HG03135 (cell line): Measurements from ENCODE around the gene CCL27.

ENCODE experiments used
- ATAC-seq: cut with Tn5 transposase; IDR thresholded peaks from one replicate; pipeline ENCODE4 v1.9.1; 2021; ENCODE audit warnings: mild to moderate bottlenecking, moderate library complexity; ENCODE audit not compliant: unreplicated experiment

CCL27 gene, protein sequence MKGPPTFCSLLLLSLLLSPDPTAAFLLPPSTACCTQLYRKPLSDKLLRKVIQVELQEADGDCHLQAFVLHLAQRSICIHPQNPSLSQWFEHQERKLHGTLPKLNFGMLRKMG

DNA sequence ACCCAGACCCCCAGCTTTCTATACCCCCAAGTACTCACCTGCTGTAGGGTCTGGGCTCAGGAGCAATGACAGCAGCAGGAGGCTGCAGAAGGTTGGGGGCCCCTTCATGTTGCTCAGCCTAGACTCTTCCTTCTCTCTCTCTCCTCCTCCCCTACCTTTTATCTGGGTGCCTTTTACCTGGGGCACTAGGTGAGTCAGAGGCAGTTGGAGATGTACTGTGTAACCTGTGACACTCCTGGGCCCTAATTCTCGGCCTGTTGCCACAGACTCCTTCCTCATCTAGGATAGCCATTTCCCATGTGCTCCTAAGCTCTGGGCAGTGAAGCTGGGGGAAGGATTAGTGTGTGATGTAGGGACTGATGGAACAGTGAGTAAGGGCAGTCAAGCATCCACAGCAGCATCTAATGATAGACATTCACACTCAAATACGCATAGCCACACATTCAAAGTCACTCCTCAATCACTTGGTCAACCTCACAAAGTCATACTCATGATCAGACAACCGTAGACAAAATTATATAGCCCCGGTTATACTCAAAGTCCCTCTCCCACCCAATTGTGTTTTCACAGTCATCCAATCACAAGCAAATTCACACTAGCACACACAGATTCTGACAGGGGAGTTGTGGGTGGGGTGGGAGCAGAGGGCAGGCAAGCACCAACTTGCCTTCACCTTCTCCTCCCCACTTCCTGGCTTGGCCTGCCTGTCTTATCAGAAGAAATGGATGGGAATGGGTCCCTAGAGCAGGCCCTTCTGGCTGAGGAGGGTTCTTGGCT lies at the start of gene CCL27:
Gene CCL27 (minus strand): TSS at position 132 of the 777 bp plus-strand sequence. CDS start 24 bp downstream, at position 108.
- ATAC-seq: no peak

GRCh38 chr9:34712140-34712539 lies 49.7 kb upstream of the CCL27 start:
- no peak for ATAC-seq

DNA sequence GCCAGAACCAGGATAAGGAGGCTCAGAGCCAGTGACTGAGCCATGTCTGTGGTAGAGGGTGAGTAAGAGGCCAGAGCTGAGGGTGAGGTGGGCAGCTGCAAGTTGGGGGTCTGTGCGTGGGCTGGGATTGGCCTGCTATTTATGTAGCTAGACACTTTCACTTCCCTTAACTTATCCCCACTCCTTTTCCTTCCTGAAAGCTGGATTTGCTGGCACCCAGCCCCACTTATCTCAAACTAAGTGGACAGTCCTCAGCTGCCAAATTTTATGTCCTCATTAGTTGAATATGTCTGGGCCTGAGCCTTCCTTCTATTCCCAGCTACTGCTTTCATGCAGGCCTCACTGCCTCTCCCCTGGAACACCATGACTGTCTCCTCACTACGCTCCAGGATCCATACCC lies 47.6 kb upstream of the CCL27 start, which contains the start of gene CCL21:
Gene CCL21 (minus strand): TSS at position 114 of the 400 bp plus-strand sequence. CDS start 70 bp downstream, at position 44.
- no peak for ATAC-seq

DNA sequence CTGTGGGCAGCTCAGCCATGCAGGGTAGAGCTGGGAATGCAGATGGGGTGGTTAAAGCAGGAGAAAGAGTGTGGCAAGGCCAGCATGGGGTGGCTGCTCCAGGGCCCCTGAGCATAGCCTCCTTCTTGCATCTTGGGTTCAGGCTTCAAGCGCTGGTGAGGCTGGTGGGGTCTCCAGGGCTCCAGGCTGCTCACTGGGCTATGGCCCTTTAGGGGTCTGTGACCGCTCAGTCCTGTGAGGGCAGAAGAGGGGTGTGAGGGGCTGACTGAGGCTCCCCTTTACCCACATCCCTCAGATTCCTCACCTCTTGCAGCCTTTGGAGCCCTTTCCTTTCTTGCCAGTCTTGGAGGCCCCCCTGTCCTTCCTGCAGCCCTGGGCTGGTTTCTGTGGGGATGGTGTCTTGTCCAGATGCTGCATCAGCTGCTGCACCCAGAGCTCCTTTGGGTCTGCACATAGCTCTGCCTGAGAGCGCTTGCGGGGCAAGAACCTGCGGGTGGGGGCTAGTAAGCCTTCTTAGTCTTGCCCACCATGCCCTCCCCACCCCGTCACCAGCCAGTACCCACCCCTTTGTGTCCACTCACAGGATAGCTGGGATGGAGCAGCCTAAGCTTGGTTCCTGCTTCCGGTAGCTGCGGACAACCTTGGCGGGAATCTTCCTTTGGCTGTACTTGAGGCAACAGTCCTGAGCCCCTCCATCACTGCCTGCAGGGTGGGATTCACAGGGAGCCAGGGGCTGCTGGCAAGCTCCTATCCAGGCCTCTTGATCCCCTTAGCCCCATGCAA lies 46.9 kb upstream of the CCL27 start:
- ATAC-seq: no peak

GRCh38 chr9:34707130-34707529 lies 44.7 kb upstream of the CCL27 start:
- no peak for ATAC-seq

DNA sequence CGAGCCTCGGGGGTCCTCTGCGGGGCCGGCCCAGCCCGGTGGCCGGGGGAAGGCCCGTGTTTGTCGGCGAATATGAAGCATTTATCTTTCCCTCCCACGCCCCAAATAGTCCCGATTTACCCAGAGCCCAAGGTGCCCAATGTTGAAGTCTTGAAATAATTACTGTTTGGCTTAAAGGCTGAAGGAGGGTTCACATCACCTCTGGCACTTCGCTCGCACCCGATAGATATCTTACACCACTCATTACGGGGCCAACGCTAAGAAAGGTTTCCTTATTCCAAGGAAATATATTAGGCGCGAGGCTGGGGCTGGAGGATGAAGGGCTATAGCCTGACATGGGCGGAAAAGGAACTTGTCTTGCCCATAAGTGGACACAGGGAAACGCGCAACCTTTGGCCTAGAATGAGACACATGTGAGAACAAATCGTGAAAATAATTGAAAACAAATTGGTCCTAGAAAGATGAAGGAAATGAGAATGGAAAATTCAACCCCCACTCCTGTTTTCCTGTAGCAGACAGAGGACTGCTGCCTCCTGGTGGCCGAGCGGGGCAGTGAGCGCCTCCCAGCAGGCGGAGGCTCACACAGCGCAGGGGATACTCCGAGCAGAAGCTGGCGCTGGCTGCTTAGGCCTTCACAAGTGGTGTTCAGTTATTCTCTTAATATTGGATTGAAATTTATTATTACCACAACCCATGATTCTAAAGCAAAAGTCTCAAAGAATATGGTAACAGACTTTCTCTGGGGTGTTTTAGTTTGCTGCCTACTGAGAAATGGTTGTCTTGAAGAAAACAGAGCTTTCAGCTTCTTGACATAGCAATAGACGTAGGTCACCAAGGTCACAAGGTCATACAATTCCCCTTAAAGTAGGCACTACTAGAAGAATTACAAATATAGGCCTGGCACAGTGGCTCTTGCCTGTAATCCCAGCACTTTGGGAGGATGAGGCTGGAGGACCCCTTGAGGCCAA lies 39.6 kb upstream of the CCL27 start:
- ATAC-seq: no peak

DNA sequence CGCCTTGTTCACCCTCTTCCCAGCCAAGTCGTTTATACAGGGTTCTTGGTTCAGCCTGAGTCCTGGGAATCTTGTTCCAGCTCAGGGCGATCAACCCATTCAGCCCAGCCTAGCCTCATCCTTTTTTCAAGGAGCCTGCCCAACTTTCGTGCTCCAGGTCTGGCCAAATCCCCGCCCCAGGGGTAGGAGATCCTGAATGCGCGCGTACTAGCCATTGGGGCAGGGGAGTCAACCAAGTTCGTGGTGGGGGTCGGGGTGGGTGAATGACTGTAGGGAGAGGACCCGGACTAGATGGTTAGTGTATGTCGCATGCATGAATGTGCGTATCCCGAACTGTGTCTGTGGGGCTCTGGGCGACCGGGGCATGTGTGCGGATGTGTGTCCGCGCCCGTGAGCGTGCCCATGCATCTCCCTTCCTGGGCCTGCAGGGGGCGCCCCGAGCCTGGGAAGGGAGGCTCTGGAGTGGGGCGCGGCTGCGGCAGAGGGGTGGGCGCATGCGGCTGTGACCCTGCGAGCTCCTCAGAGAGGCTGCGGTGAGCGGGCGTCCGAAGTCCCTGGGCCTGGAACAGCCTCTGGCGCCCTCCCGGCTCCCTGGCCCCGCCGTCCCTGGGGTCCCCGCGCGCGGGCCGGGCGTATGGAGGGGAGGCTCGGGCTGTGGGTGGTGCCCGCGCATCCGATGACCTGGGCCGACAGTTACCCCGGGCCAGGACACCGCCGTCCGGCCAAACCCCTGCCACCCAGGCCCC lies 38.7 kb upstream of the CCL27 start:
- ATAC-seq: no peak

GRCh38 chr9:34694811-34695210 lies 32.4 kb upstream of the CCL27 start:
- no peak for ATAC-seq

- ATAC-seq: no peak
Observed at GRCh38 chr9:34693560-34693959, 31.1 kb upstream of the CCL27 start.

GRCh38 chr9:34691936-34692315 lies 29.5 kb upstream of the CCL27 start:
- no peak for ATAC-seq

GRCh38 chr9:34690983-34691935 lies 28.8 kb upstream of the CCL27 start, which contains the start of gene CCL19:
TSS of gene CCL19 (minus strand) at chr9:34691276. CDS start at chr9:34691139, 137 bp downstream.
- no peak for ATAC-seq

GRCh38 chr9:34689512-34689911 lies 27.1 kb upstream of the CCL27 start:
- ATAC-seq: no peak

DNA sequence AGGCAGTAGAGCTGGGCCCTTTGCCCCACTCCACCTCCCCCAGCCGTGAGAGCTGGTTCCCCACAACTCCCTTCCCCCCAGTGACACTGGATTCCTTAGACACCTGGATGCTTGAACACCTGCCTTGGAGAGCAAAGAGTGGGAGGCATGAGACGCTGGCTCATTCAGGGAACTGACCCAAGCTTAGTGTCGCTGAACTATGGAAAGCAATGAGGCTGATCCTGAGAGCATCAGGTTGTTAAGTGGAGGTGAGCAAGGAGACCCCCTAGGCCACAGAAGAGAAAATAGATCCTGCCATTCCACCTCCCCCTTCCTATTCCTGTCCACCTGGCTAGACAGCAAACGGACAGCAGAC lies 26.6 kb upstream of the CCL27 start:
- no peak for ATAC-seq

DNA sequence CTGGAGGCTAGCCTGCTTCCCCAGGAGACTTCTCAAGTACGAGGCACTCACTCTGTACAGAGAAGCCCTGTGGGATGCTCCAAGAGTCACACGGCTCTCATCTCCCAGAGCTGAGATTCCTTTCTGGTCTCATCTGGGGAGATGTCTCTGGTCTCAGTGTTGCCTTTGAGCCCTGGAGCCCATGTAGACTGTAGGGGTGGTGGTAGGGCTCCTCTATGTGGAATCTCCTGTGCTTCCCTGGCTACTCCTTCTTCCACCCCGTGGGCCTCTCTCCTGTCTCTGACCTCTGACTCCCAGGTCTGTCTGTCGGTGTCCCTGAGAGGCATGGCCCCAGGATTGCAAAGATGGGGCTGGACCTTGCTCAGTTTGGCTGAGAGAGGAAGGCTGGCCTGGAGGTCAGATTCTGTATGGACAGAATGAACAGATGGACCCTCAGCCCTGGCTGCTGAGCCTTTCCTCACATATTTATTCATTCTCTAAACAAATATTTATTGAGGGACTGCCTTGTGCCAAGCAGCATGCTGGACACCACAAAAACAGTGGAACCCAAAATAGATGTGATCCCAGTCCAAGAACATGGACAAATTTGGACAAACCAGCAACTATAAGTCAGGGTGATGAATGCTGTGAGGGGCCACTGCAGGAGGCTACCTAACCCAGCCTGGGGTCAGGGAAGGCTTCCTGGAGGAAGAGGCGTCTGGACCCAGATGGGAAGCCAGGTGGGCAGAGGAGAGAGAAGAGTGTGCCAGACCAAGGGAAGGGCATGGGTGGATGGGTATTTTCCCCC lies 26.1 kb upstream of the CCL27 start:
- ATAC-seq: no peak

- ATAC-seq: no peak
Observed at GRCh38 chr9:34687276-34688030, 25.0 kb upstream of the CCL27 start.

- no peak for ATAC-seq
Observed at GRCh38 chr9:34686732-34687131, 24.3 kb upstream of the CCL27 start.

- ATAC-seq: no peak
Observed at GRCh38 chr9:34686231-34686630, 23.8 kb upstream of the CCL27 start.
